SIG-M5 treated with dmso at 0.1 percent for 504 hours (cell line): ENCODE results near the gene MX2.
"Not testable (repeated sequence)": the region's sequence is repeated elsewhere in the genome, so short reads cannot be mapped to it uniquely, and the experiment has no call there.

Experiments
- DNase-seq: peaks from one replicate; lab custom pipeline; 2025; ENCODE audit not compliant: unreplicated experiment; lab: John Stamatoyannopoulos, UW

The MX2 gene, protein sequence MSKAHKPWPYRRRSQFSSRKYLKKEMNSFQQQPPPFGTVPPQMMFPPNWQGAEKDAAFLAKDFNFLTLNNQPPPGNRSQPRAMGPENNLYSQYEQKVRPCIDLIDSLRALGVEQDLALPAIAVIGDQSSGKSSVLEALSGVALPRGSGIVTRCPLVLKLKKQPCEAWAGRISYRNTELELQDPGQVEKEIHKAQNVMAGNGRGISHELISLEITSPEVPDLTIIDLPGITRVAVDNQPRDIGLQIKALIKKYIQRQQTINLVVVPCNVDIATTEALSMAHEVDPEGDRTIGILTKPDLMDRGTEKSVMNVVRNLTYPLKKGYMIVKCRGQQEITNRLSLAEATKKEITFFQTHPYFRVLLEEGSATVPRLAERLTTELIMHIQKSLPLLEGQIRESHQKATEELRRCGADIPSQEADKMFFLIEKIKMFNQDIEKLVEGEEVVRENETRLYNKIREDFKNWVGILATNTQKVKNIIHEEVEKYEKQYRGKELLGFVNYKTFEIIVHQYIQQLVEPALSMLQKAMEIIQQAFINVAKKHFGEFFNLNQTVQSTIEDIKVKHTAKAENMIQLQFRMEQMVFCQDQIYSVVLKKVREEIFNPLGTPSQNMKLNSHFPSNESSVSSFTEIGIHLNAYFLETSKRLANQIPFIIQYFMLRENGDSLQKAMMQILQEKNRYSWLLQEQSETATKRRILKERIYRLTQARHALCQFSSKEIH

GRCh38 chr21:41361786-41362604 is at the start of gene MX2:
Gene MX2 (plus strand): TSS chr21:41362027. CDS start chr21:41376907, 14,880 bp downstream.
- peak; percentile 94 for DNase-seq

DNA sequence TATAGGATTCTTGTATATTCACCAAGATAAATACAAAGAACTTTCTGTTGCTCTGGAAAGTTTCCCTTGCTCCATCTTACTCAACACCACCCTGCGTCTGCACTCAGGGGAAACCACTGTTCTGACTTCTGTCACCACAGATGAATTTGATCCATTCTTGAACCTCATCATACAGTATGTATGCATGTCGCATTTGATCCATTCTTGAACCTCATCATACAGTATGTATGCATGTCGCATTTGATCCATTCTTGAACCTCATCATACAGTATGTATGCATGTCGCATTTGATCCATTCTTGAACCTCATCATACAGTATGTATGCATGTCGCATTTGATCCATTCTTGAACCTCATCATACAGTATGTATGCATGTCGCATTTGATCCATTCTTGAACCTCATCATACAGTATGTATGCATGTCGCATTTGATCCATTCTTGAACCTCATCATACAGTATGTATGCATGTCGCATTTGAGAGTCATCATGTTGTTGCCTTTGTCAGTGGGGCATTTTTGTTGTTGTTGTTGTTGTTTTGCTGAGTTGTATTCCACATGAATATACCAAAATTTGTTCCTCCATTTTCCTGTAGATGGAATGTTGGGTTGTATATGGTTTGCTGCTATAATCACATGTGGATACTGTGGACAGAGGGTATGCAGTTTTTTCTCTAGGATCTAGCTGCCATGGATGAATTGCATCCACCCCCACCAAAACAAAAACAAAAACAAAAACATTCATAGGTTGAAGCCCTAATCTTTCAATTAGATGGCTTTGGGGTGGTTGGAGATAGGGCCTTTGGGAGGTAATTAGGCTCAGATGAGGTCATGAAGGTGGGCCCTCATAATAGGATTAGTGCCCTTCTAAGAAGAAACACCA is 48.3 kb upstream of the MX2 start:
- DNase-seq, result not testable (repeated sequence)

- no peak for DNase-seq
Observed at GRCh38 chr21:41315726-41316125, 46.1 kb upstream of the MX2 start.

- DNase-seq, result no peak
Observed at GRCh38 chr21:41316200-41317062, 45.4 kb upstream of the MX2 start, which contains the start of gene FAM3B. Gene FAM3B (plus strand): TSS chr21:41316801. CDS start chr21:41316880, 79 bp downstream.

GRCh38 chr21:41317063-41317392 is 44.8 kb upstream of the MX2 start:
- no peak for DNase-seq

- DNase-seq, result no peak
Observed at GRCh38 chr21:41317458-41317857, 44.4 kb upstream of the MX2 start.

DNA sequence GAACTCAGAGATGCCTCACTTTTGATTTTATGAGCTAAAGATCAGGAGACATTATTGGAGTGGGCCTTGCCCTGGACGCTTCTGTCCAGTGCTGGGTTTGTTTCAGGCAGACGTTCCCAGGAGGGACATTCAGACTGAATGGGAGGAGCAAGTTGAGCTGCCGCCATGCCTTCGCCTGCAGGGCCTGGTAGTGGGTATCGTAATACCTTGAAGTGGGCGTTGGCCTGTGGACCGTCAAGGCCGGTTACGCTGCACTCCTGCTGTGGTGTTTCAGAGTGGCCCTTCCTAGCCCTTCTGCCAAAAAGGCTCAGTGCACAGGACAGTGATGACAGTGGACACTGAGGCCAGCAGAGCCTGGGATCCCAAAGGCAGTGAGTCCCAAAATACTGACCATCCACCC is 43.6 kb upstream of the MX2 start:
- DNase-seq, result no peak

GRCh38 chr21:41319273-41319672 is 42.6 kb upstream of the MX2 start:
- DNase-seq, result no peak

DNA sequence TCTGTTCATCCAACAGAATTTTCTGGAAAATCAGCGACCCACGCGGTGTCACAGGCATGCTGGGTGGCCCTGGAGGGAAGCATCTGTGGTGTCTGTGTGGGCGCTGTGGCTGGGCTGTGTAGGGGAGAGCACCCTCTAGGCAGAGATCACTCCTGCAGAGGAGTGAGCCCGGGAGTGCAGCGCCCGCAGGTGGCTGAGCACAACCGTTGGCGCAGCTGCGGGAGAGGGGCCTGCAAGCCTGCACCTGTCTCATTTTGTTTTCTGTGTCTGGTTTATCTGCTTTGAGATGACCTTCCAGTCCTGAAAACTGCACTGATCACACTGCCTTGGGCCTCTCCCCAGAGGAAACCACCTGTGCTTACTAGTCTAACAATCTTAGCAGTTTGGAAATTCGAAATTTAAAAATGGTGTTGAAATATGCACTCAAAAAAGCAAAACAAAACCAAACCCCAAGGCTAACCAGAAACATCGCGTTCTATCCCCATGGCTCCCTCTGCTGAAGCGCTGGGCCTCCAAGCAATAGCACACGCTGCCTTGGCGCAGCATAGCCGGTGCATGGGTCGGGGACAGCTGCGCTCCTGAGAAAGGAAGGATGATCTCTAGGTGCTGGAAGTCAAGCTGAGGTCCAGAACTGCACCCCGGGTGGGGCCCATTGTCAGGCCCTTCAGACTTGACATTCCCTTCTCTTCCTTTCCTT is 40.5 kb upstream of the MX2 start:
- no peak for DNase-seq

- no peak for DNase-seq
Observed at GRCh38 chr21:41321908-41322495, 39.8 kb upstream of the MX2 start.

DNA sequence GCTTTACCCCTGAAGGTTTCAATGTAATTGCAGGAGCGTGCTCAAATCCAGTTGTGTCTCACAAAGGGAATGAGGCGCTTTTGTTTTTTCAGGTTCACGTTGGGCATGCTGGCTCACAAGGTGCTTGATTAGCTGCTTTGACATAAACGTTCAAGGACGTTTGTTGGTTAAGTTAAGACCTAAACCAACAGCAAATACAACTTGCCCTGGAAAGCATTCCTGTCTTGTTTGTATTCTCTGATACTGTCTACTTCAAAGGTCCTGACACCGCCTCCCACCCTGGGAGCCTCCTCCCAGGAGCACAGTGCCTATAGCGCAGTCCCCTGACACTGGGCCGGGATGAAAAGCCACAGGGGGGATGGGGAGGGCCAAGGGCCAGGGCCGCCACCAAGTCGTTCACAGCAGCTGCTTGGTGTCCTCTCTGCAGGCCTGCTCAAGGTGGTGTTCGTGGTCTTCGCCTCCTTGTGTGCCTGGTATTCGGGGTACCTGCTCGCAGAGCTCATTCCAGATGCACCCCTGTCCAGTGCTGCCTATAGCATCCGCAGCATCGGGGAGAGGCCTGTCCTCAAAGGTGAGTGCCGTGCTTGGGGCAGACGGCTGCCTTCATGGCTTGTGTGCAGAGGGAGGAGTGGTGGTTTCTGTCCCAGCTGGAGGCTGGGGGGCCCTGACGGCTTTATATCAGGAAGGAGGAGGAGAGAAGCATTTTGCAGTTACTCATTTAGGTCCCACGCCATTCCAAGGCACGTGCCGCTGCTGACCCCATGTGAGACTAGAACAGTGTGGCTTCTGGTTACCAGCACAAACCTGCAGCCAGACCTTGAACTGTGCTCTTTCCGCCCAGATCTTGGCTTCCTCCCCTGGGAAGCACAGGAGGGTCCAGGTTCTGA is 39.1 kb upstream of the MX2 start:
- no peak for DNase-seq

DNA sequence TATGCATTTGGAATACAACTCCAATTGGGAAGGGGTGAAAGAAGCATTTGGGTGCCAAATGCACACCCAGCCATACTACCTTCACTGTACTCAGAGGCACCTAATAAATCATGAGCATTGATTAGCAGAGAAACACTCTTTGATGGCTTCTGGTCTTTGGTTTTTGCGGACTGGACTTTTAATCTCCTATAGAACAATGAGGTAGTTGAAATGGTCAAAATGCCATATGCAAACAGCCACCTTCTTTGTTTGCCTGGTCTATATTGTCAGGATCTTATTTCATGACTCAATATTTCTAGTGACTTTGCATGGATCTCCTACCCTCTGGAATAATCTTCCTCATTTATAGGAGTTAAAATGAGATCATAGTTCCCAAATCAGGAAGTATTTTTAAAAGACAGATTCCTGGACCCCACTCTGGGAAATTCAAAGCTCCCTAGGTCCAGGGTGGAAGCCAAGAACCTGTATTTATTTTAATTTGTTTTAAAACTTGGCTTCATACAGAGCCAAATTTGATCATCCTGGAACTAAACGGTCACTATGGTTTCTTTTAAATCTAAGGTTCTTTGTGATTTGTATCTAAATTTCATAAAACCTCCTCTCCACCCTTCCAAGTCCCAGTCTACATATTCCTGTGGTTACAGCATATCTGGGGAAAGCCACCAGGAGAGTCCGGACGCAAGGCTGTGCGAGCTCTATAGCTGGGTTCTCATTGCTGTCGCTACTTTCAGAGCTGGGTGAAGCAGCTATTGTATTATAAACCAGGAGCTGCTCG is 36.5 kb upstream of the MX2 start:
- no peak for DNase-seq

DNA sequence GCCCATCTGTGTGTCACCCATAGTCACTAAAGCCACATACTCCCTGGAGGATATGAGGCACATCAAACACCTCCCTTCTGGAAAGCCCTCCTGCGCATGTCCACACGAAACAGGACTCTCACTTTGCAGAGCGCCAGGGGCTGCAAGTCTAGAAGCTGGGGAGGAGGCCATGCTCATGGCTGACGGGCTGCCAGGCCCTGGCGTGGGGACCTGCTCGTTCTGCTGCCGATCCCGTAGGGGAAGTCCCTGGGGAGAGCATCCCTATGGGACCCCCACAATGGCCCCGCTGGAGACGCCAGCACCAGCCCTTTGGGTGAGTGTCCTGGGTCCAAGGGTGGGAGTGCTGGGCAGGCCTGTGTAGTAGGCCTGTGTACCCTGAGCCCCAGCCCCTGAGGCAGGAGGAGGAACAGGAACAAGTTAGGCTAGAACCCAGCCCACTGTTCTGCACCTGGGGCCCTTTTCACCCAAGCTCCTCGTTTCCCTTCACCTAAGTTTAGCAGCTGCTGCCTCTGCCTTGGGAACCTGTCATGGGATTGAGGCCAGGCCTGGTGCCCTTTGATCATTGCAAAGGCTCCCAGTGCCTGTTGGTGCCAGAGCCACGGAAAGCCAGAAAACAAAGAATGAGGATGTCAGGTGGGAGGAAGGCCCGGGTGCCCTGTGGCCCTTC is 35.3 kb upstream of the MX2 start:
- no peak for DNase-seq

- DNase-seq, result no peak
Observed at GRCh38 chr21:41327753-41328152, 34.1 kb upstream of the MX2 start.

DNA sequence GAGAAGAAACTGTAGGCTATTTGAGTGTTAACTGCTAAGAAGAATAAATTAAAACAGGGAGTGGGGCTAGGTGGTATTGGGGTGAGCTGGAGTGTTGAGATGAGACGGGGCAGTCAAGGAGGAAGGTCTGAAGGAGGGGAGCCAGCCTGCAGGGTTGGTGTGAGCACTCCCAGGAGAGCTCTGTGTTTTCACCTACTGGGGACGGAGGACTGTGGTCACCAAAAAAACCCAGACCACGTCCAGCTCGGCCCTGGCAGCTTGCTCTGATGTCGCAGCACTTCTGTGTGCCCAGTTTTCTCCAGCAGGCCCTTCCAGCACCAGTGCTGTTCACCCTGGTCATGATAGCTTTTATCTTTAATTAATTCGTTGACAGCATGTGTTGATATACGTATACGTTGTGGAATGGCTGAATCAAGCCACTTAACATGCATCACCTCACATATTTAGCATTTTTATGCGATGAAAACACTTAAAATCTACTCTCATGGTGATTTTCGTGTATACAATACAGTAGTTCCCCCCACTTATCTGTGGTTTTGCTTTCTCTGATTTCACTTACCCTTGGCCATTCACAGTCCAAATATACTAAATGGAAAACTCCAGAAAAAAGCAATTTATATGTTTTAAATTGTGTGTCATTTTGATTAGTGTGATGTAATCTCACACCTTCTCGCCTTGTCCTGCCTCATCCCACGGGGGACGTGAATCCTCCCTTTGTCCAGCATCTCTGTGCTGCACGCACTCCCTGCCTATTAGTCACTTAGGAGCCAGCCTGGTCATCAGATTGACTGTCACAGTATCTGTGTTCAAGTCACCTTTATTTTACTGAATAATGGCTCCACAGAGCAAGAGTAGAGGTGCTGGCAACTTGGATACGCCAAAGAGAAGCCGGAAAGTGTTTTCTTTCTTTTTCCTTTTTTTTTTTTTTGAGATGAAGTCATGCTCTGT is 32.9 kb upstream of the MX2 start:
- no peak for DNase-seq
